ENCODE measurements around the gene HEY2. TPM values are rescaled to one million over a fixed set of nuclear protein-coding genes. Genes with fewer than 3 reads are reported as not detected.

The HEY2 gene
- total and polyA plus RNA-seq, 9 donors: 3.0 to 19.9 (median 8.2) TPM

- Histone ChIP-seq H3K4me1 (ENCODE audit: insufficient read depth) (peaks cover 3% of the 10 kb centered on the region), H3K27me3 (no peaks in the 10 kb centered on the region), H3K27ac (no peak overlapping the region), H3K9me3 (no peaks in the 10 kb centered on the region), H3K36me3 (no peaks in the 10 kb centered on the region), H3K4me3 (no peak overlapping the region)
- DNase-seq: no peak
- 90 to 94% (median 91%) methylated on average over 5 of the region's 5 CpGs for whole genome bisulfite sequencing, 3 donors
- intact Hi-C loops (cut with DNase I): loop anchor here in 1 of 4 donors (5.0 kb wide), 1 partner anchor 163 kb away; the partner anchor contains the start of gene HINT3
- TF ChIP-seq EP300 (IDR thresholded peaks at IDR 0.05) (no peak), POLR2A (IDR thresholded peaks at IDR 0.05) (no peak), CTCF (IDR thresholded peaks at IDR 0.05) (no peak)
Observed at GRCh38 chr6:125794342-125795137, 45.1 kb downstream of the HEY2 start.

- no peaks in the 10 kb centered on the region for H3K4me1 ChIP-seq (ENCODE audit: insufficient read depth)
- no peak overlapping the region for H3K4me3 ChIP-seq
- WGBS, 3 donors: 95 to 98% (median 97%) methylated on average over 1 of the region's 1 CpG
- no peak for DNase-seq
- intact Hi-C loops (cut with DNase I): no loop called here
- H3K27me3 ChIP-seq: no peaks in the 10 kb centered on the region
- TF ChIP-seq EP300 (IDR thresholded peaks at IDR 0.05) (no peak), CTCF (IDR thresholded peaks at IDR 0.05) (no peak), POLR2A (IDR thresholded peaks at IDR 0.05) (no peak)
- no peak overlapping the region for H3K27ac ChIP-seq
- H3K9me3 ChIP-seq: no peaks in the 10 kb centered on the region
- H3K36me3 ChIP-seq: no peaks in the 10 kb centered on the region
Observed at GRCh38 chr6:125795301-125795700, 45.9 kb downstream of the HEY2 start.

- Histone ChIP-seq H3K27ac (no peak overlapping the region), H3K4me1 (ENCODE audit: insufficient read depth) (no peaks in the 10 kb centered on the region), H3K4me3 (no peak overlapping the region), H3K36me3 (no peaks in the 10 kb centered on the region), H3K27me3 (no peaks in the 10 kb centered on the region), H3K9me3 (no peaks in the 10 kb centered on the region)
- WGBS, 3 donors: 95 to 96% (median 96%) methylated on average over 3 of the region's 3 CpGs
- DNase-seq: no peak
- TF ChIP-seq EP300 (IDR thresholded peaks at IDR 0.05) (no peak), CTCF (IDR thresholded peaks at IDR 0.05) (no peak), POLR2A (IDR thresholded peaks at IDR 0.05) (no peak)
- intact Hi-C loops (cut with DNase I): no loop called here
Observed at GRCh38 chr6:125797120-125797885, 47.9 kb downstream of the HEY2 start.

GRCh38 chr6:125797886-125798444, 48.5 kb downstream of the HEY2 start:
- no peak for DNase-seq
- Histone ChIP-seq H3K9me3 (no peaks in the 10 kb centered on the region), H3K4me3 (no peak overlapping the region), H3K36me3 (no peaks in the 10 kb centered on the region), H3K4me1 (ENCODE audit: insufficient read depth) (no peaks in the 10 kb centered on the region), H3K27ac (no peak overlapping the region), H3K27me3 (no peaks in the 10 kb centered on the region)
- 81 to 85% (median 84%) methylated on average over 3 of the region's 3 CpGs for WGBS, 3 donors
- intact Hi-C loops (cut with DNase I): no loop called here
- TF ChIP-seq POLR2A (IDR thresholded peaks at IDR 0.05) (no peak), EP300 (IDR thresholded peaks at IDR 0.05) (no peak), CTCF (IDR thresholded peaks at IDR 0.05) (no peak)

All from ovary (tissue), 9 donors.